TTC549 (cell line): ENCODE measurements around the gene NFAM1.

Source experiments
- FAIRE-seq: peaks from 2 replicates; lab custom pipeline; 2012; peaks lifted over from hg19 to GRCh38; lab: Jason Lieb, UNC

NFAM1 gene, protein sequence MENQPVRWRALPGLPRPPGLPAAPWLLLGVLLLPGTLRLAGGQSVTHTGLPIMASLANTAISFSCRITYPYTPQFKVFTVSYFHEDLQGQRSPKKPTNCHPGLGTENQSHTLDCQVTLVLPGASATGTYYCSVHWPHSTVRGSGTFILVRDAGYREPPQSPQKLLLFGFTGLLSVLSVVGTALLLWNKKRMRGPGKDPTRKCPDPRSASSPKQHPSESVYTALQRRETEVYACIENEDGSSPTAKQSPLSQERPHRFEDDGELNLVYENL

DNA sequence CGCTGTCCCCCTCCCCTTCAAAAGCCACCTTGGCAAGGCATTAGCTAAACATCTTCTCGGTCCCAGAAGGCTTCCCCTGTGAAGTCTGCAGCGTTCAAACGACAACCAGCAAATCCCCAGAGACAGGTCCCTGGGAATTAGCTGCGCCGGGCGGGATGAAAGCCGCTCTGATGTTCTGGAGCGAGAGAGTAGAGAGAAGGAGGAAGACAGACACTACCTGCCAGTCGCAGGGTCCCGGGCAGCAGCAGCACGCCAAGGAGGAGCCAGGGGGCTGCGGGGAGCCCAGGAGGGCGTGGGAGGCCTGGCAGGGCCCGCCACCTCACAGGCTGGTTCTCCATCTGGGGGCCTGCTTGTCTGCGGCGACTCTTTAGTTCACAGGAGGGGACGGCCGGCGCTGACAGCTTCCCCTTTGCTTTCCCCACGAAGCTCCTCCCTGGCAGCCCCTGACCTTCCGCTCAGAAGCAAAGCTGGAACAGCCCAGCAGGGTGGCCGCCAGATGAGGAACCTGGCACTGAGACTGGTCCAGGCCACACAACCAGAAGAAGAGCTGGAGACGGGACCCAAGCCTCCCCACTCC, at the start of gene NFAM1:
Gene NFAM1 (minus strand): TSS at position 384 of the 577 bp plus-strand sequence. CDS start 46 bp downstream, at position 338.
- FAIRE-seq, result no peak

DNA sequence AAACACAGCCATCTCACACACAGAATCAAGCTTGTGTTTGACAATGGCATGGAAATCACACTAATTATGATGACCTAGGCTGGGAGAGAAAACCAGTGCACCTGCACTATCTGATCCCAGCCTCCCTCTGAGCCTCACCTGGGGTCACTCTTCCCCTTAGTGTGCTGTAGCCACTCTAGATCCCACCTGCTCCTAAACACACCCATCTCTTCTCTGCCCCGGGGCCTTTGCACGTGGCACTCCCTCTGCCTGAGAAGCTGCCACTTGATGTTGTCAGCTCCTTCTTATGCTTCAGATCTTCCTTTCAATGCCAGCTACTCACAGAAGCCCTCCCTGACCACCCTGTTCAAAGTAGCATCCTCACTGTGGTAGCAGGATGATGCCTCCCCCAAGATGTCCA, 42.9 kb upstream of the NFAM1 start:
- FAIRE-seq, result no peak

DNA sequence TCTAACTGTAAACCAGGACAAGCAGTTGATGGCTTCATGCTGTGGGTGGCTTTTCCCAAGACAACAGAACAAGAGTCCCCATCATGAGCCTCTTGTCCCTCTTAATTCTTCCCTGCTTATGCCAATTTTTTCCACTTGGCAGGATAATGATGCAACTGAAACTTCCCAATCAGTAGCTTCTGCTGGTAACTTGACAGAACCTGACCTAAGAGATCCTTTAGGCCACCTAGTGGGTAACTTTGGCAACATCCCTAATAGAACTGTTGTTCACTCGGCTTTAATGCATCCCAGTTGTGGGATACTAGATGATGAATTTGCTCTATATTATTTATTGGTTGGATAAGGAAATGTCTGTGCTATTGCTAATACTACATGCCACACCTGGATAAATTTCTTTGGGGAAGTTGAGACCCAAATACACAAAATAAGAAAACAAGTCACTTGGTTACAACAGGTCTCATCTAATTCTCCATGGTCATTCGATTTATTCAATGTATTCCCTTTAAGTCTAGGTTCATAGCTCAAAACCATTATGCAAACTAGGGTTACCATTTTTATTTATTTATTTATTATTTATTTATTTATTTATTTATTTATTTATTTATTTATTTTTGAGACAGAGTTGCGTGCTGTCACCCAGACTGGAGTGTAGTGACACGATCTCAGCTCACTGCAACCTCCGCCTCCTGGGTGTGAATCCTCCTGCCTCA, 41.4 kb upstream of the NFAM1 start:
- FAIRE-seq, result peak; percentile 75

DNA sequence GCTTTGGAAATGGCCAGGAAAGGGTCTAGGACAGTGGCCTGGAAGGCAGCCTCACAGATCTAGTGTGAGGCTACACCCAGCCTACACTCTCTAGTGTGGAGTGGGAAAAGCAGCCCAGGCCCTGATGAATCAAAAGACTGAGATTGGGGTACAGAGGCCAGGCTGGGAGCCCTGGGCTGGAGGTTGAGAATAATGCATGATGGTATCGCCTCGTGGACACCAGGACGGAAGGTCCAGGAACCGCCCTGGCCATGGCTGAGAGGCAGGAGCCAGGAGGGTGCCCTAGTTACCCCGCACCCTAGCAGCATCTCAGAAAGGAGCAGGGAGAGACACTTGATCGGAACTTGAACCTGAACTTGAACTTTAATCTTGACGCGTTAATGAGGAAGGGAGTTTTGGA, 40.5 kb upstream of the NFAM1 start:
- FAIRE-seq, result no peak

DNA sequence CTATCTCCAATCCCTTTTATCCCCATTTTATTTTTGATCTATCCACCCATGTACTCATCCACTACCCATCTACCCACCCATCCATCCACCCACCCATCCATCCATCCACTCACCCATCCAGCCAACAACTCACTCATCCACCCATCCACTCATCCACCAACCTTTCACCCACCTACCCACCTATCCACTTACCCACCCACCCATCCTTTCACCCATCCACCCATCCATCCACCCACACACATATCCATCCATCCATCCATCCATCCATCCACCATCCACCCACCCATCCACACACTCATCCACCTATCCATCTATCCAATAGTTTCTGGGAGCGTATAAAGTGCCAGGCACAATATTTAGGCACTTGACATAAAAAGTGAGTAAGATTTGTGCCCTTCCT, 39.2 kb upstream of the NFAM1 start:
- no peak for FAIRE-seq

DNA sequence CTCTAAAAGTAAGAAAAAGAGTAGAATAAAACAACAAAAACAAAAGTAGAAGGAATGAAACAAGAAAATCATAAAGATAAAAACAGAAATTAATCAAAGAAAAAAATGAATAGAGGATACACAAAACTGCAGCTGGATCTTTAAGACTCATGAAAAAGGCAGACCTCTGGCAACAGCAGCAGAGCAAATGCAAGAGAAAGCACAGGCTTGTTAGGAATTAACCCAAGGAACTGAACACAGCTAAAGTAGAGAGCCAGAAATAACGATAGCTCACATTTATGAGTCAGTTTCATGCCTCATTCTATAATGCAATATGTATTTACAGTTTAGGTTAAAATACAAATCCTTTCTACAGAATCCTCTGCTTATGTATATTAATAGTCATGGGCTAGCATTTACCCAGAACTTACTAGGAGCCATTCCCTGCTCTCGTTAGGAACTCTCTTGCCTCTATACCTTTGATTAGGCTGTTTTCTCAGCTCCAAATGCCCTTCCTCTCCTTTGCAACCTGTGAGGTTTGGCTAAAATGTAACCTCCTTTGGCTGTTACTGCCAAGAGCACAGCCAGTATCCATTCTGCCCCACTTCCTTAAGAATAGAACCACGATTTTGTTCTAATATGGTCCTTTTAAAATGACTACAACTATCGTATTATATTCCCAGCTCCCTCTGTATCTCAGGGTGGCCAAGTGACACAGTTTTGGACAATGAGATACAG, 38.3 kb upstream of the NFAM1 start:
- no peak for FAIRE-seq

DNA sequence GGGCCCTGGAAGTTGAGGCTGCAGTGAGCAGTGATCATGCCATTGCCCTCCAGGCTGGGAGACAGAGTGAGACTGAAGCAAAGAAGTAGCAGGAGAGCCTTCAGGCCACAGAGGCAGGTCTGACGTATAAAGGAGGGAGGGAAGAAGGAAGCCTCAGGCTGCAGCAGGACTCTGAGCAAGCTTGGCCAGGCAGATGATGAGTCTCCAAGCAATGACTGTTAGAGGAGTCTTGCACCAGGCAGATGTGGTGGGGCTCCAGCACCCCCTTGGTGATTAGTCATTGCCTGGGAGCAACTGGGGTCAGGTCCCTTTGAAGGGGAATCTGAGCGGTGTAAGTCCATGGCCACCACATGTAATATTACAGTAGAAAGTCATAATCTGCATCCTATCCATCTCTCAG, 36.6 kb upstream of the NFAM1 start:
- FAIRE-seq, result no peak

DNA sequence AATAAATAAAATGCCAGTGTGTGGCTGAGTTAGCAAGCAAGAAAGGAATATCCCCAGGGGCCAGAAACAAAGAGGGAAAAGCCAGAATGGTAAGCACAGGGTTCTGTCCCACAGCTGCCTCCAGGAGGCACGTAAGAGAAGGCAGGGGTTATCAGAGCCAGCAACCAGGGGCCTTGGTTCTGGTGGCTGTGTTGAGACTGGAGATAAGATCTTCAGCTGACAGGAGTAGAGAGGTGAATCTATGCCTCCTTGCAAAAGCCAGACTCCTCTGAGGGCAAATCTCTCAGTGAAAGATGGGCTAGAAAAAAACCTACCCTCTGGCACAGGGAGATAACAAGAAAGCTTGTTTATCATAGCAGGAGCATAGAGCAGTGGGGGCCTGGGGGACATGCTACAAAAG, 29.8 kb upstream of the NFAM1 start:
- no peak for FAIRE-seq

DNA sequence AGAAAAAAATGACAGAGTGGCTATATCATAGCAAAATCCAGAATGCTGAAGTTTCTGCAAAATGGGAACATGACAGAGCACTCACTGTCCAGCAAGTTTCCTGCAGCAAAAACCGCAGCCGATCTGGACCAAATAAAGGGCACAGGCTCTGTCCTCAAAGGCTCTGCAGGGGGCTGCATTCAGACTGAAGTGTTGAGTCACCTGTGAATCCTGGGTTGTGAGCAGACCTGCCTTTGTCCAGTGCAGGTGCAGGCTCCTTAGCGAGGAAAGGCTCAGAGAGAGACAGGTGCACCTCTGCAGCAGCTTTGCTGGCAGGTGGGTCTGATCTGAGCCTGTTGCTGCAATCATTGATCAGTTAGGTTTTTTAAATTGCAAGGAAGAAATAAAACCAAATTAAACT, 29.3 kb upstream of the NFAM1 start:
- FAIRE-seq, result no peak

DNA sequence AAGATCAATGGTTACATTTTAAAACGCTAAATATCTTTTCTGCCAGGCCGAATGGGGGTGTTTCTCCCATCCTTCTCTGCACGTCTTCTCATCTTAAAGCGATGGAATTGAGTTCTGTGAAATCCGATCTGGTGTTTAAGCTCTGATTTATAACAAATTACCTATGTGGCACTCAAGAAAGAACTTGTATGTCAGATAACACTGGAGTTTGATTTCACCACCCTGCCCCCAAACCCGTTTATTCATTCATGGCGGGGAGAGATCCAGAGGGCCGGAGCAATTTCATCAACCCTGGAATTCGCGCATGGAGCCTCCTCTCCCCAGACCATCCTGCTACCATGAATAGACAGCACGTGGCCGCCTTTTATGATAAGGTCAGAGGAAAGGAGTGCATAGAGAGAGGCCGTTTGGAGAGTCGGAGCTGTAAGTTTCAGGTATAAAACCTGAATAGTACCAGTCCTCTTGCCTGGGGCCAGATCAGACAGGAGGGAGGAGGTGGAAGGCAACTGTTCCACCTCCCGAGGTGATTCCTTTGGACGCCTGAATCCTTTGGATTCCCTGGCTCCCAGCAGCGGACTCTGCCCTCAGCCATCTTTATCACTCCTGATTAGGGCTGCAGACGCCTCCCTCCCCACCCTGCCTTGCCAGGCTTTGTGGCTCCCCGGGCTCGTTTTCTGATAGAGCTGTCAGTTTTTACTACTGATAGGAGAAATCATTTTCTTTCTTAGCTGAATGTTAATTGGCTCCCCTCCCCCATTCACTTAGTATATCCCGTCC, 27.3 kb upstream of the NFAM1 start:
- no peak for FAIRE-seq

DNA sequence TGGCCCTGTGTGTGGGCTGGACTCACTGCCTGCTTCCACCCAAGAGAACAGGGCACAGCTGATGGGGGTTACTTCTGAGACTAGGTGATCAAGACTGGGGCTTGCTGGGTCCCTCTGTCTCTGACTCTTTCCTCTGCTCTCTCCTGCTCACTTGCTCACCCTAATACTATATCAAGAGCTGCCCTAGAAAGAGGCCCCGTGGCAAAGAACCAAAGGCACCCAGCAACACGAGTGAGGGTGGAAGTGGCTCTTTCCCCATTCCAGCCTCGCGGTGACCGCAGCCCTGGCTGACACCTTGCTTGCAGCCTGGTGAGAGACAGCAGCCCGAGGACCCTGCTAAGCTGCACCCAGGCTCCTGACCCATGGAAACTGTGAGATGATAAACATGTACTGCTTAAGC, 20.7 kb upstream of the NFAM1 start:
- no peak for FAIRE-seq

DNA sequence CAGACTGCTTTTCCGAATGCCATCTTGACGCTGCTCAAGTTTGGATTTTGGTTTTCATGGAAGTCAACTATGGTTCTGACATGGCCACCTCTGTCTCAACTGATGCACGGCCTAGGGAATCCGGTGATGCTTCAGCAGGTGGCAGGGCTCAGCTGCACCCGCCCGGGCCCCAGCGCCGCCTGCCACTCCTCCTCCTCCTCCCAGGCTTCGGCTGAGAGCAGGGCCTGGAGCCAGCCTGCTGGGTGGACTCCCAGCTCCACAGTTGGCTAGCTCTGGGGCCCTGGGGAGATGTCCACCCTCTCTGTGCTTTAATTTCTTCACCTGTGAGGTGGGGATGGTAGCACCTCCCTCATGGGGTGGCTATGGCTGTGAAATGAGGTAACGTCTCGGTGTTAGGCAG, 20.3 kb upstream of the NFAM1 start:
- no peak for FAIRE-seq

DNA sequence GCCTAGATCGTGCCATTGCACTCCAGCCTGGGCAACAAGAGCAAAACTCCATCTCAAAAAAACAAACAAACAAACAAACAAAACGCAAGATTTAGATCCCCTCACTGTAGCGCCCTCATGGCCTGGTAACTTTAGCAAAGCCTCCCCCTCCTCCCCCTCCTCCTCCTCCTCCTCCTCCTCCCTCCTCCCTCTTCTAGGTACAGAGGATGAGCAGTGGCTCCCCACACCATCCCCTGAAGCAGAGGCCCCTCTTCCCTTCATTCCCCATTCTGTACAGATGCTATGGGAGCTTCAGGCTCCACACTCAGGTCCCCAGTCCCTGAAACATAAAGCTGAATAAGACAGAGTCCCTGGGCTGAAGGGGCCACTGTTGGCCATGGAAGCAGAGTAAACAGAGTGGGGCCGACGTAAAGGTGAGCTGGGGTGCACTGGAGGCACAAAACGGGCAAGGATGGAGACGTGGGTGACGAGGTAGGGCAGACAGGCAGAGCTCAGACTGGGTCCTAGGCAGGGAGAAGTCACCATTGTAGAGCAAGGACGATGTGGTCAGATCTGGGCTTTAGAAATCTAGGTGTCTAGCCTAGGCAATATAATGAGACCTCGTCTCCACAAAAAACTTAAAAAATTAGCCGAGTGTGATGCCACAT, 19.4 kb upstream of the NFAM1 start:
- no peak for FAIRE-seq

DNA sequence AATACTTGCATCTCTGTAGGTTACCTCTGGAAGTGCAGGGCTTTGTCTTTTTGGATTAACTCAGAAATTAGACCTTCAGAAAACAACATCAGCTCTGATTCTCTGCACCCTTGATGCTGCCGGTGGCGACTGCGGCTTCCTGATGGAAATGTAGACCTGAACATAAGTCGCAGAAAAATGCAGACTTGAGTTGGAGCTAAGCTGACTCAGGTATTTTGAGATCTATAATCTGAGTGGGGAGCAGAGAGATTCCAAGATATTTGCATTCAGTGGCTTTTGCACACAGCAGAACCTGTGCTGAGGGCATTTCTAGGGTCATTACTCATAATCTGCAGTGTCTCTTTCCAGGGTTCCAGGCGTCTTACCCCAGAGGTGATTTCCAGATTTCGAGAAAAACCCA, 18.7 kb upstream of the NFAM1 start:
- FAIRE-seq, result no peak

DNA sequence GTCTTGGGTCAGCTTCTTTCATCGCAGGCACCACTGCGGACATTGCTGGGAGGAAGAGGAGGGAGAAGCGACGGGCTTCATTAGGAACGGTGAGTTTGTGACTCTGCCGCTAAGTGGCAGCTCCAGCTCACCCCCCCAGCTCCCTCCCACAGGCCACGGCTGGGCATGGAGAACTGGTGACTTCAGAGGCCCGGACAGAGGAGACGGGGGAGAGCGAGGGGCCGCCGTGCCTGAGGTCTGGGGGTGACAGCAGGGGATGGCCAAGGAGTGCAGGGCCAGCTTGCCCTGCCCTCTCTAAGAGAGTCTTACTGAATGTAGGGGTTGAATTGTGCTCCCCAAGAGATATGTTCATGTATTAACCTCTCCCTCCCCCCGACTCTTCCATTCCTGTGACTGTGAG, 13.9 kb upstream of the NFAM1 start:
- no peak for FAIRE-seq

DNA sequence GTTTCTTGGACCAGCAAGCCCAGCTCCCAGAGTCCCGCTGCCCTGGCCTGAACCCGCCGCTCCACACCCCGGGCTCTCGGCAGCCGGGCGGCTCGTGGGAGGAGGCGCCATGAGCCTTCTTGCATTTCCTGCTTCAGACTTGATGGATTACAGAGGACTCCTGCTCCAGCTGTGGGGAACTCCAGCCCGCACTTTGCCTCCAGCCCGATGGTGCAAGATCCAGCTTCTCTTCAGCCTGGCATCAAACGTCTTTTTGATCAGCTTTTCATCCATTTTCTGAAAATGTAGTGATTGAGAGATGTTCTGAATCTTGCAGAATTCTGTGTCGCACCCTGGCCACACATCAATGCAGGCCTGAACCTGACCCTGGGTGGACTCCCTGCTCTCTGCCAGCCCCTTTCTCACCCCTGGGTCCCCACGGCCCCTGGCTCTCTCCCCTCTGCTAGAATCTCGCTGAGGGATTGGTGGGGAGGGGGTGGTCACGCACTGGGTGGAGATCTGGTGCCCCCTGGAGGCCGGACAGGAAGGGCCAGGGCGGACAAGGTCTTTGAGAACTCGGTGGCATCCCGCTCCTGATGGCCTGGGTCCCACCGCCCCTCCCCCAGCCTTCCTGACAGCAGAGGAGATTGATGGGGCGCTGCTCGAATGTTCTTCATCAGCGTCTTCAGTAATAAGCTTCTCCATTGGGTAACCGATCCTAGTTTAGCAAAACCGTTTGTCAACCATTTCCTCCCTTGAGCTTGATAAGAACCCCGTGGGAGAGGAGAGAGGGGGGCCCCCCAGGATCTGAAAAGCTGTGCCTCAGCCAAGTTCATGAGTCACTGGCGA, 12.1 kb upstream of the NFAM1 start:
- FAIRE-seq, result no peak

DNA sequence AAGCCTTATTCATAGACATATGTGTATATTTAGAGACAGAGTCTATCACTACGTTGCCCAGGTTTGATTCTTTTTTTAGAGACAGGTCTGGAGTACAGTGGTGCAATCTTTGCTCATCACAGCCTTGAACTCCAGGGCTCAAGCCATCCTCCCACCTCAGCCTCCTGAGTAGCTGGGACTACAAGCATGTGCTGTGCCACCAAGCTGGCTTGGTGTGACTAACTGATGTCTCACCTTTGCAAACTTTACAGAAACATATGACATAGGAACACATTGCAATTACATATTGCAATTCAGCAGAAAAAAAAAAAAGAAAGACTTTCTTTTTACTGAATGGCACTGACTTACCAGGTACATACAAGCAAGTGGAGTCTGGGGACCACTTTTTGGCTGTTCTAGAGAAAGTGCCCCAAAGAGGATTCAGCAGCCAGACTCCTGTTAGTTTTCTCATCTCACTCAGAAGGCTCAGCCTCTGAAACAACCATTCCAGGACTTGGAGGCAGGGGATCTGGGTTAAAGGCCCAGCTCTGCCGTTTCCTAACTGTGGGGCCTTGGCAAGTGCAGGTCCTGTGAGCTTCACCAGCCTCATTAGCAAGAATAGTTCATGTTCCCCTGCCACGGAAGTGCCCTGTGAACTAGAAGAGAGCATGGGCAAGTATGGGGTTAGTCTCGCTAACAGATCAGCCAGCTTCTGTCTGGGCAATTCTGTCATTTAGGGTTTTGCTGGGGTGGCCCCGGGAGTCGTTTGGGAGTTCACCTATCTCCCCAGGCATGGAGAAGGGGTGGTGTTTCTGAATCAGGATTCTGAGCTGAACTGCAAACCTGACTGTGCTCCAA, 11.3 kb upstream of the NFAM1 start:
- no peak for FAIRE-seq

DNA sequence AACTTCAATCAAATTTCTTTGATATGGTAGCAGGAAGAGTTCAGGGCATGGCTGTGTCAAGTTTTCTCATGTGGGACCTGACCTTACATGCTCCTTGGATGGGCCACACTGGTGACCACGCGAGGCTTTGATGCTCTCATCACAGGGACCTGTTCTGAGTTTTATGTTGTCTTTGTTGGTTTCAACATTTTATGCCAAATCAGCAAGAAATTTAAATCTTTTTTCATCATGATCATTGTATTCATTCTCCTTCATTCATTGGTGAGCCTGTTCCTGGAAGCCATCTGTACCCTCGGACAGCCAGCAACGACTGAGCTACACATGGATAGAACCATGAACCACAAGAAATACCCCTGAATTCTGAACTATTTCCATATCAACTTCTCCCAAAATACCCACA, 10.5 kb upstream of the NFAM1 start:
- FAIRE-seq, result no peak

DNA sequence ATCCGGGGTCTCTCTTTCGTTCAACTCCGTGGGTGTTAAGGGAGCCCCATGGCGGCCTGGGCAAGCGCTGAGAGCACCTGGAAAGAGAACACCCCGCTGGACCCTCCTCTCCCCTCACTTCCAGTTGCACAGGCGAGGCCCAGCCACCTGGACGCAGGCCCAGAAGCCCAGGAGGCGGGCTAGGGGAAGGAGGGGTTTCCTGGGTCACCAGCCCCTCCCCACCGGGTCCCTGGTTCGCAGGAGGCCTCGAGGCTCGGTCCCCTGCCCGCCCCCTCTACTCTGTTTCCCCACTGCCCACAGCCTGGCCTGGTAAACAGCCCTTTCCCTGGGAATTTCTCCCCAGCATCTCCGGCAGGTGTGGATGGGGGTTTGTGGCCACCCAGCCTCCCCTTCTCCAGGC, 8.5 kb upstream of the NFAM1 start:
- FAIRE-seq, result no peak
